RWPE1 (cell line): ENCODE measurements around the gene KIRREL3.

ENCODE experiments used
- CTCF ChIA-PET: fragments of 350-600 bp; sonication (Branson Sonifier 250); formaldehyde crosslinking; extraction: SDS; loops from one replicate; lab custom pipeline; 2021; lab: Yijun Ruan, JAX
- POLR2A ChIA-PET: fragments of 400-600 bp; formaldehyde crosslinking; extraction: SDS; loops from one replicate; lab custom pipeline; 2020; ENCODE audit warnings: antibody characterized with exemption; ENCODE audit not compliant: low non-redundant PET; lab: Yijun Ruan, JAX
- DNase-seq: peaks from one replicate; pipeline ENCODE4 v3.0.0; 2012; ENCODE audit warnings: low spot score
- H3K27ac ChIP-seq: fragments of 450-650 bp; 2 replicates; pipeline ENCODE4 v1.5.1; 2017
- TF ChIP-seq, protein P1 (sequence below): fragments of 450-650 bp; conservative IDR thresholded peaks from 2 replicates; pipeline ENCODE4 v1.5.1; 2017; ENCODE audit warnings: low read depth, mild to moderate bottlenecking

Gene KIRREL3

GRCh38 chr11:126461096-126461440 lies 539.5 kb downstream of the KIRREL3 start:
- H3K27ac ChIP-seq: no peak overlapping the region
- ChIA-PET POLR2A (no interaction called here), CTCF (interaction anchor here (0.5 kb wide), 1 partner anchor 422 kb away, joined by 5 read pairs; no protein-coding TSS in a partner anchor)
- TF ChIP-seq, protein P1, sequence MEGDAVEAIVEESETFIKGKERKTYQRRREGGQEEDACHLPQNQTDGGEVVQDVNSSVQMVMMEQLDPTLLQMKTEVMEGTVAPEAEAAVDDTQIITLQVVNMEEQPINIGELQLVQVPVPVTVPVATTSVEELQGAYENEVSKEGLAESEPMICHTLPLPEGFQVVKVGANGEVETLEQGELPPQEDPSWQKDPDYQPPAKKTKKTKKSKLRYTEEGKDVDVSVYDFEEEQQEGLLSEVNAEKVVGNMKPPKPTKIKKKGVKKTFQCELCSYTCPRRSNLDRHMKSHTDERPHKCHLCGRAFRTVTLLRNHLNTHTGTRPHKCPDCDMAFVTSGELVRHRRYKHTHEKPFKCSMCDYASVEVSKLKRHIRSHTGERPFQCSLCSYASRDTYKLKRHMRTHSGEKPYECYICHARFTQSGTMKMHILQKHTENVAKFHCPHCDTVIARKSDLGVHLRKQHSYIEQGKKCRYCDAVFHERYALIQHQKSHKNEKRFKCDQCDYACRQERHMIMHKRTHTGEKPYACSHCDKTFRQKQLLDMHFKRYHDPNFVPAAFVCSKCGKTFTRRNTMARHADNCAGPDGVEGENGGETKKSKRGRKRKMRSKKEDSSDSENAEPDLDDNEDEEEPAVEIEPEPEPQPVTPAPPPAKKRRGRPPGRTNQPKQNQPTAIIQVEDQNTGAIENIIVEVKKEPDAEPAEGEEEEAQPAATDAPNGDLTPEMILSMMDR: no peak
- no peak for DNase-seq

- TF ChIP-seq, protein P1: no peak
- ChIA-PET POLR2A (no interaction called here), CTCF (no interaction called here)
- DNase-seq: no peak
- no peak overlapping the region for H3K27ac ChIP-seq
Measured at GRCh38 chr11:126460417-126461095, 540.0 kb downstream of the KIRREL3 start.

GRCh38 chr11:126459691-126460281 lies 540.8 kb downstream of the KIRREL3 start:
- CTCF ChIA-PET: interaction anchor here (0.7 kb wide), 1 partner anchor 264 kb away, joined by 3 read pairs; no protein-coding TSS in a partner anchor
- POLR2A ChIA-PET: no interaction called here
- no peak overlapping the region for H3K27ac ChIP-seq

DNA sequence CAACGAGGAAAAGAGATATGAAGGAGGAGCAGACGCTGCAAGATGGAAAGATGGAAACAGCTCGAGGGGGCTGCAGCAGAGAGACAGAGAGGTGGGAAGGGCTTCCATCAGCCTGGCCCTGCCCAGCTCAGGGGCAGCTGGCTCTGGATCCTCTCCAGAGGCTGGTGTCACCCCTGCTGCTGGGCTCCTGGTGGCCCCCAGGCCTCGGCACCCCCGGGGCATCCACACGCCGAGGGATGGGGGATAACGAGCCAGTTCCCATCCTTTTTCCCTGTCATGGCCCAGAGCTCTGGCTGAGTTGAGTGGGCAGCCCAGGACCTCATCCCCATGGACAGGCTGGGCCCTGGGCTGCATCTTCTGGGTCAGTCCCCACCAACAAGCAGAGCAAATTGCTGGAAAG lies 542.8 kb downstream of the KIRREL3 start:
- TF ChIP-seq, protein P1: no peak
- H3K27ac ChIP-seq: no peak overlapping the region
- DNase-seq: no peak
- ChIA-PET CTCF (interaction anchor here (0.7 kb wide), 1 partner anchor 29 kb away, joined by 3 read pairs; no protein-coding TSS in a partner anchor), POLR2A (no interaction called here)

More at GRCh38 chr11:126459691-126460281, 540.8 kb downstream of the KIRREL3 start:
- TF ChIP-seq, protein P1: no peak
- DNase-seq: no peak

- TF ChIP-seq, protein P1: no peak
- ChIA-PET CTCF (no interaction called here), POLR2A (no interaction called here)
- no peak for DNase-seq
- H3K27ac ChIP-seq: no peak overlapping the region
Measured at GRCh38 chr11:126456783-126457542, 543.6 kb downstream of the KIRREL3 start.

GRCh38 chr11:126456089-126456488 lies 544.5 kb downstream of the KIRREL3 start:
- no peak for DNase-seq
- POLR2A ChIA-PET: no interaction called here
- TF ChIP-seq, protein P1: no peak
- no peak overlapping the region for H3K27ac ChIP-seq
- CTCF ChIA-PET: no interaction called here
